Breast epithelium (tissue), 4 donors: Measurements from ENCODE around the gene OR2J3. TPM values are rescaled to one million over a fixed set of nuclear protein-coding genes. Genes with fewer than 3 reads are reported as not detected.
"Not testable (repeated sequence)": the region's sequence is repeated elsewhere in the genome, so short reads cannot be mapped to it uniquely, and the experiment has no call there.

ENCODE experiments used
- DNase-seq, 2 donors: peaks; one replicate each; pipeline ENCODE4 v3.0.0-alpha.2; 2019; ENCODE audit warnings: low spot score in 2 of 2
- H3K27ac ChIP-seq, 2 donors: fragments of 200-600 bp; sonication (generic) in 1 of 2; one replicate each; pipeline ENCODE4 v1.5.1; 2016 to 2019; ENCODE audit warnings: mild to moderate bottlenecking in 1 of 2
- H3K27me3 ChIP-seq, 2 donors: fragments of 200-600 bp; sonication (generic) in 1 of 2; one replicate each; pipeline versions ENCODE4 v1.5.1 to v1.6.0; 2017 to 2019; ENCODE audit warnings: control low read depth in 1 of 2, mild to moderate bottlenecking in 1 of 2
- H3K36me3 ChIP-seq: fragments of 200-600 bp; one replicate; pipeline ENCODE4 v1.5.1; 2019
- H3K4me1 ChIP-seq, 2 donors: fragments of 200-600 bp; sonication (generic); one replicate each; pipeline ENCODE4 v1.5.1; 2016 to 2019; ENCODE audit warnings: control low read depth in 1 of 2
- H3K4me3 ChIP-seq, 3 donors: fragments of 200-600 bp; sonication (generic); 1 replicate in 2 of 3; 2 replicates in 1 of 3; pipeline ENCODE4 v1.5.1; 2016 to 2019; ENCODE audit warnings: mild to moderate bottlenecking in 3 of 3, moderate library complexity in 2 of 3
- H3K9me3 ChIP-seq, 2 donors: fragments of 200-600 bp; sonication (generic) in 1 of 2; one replicate each; pipeline ENCODE4 v1.5.1; 2016 to 2019; ENCODE audit warnings: control low read depth in 1 of 2
- POLR2A ChIP-seq: fragments of 450-650 bp; IDR thresholded peaks from one replicate; pipeline ENCODE4 v1.6.1; 2016; ENCODE audit warnings: antibody characterized with exemption, mild to moderate bottlenecking, moderate library complexity
- POLR2AphosphoS5 ChIP-seq, 3 donors: sonication (generic); formaldehyde crosslinking; IDR thresholded peaks; one replicate each; pipeline ENCODE4 v1.6.1; 2017; ENCODE audit warnings: antibody characterized with exemption in 3 of 3
- intact Hi-C: fragments of 100-400 bp; cut with DNase I; formaldehyde crosslinking; loops from one replicate; pipeline ENCODE4 v1.15.1; 2023; ENCODE audit warnings: low total_unique reads
- total RNA-seq, 3 donors: library from RNA; depleted of rRNA; stranded (reverse); fragments of >200 nt; gene quantifications; one replicate each; pipeline ENCODE4 v1.1.0, GENCODE V29; 2016
- TF ChIP-seq, protein P1 (sequence below), 3 donors: fragments of 450-650 bp; IDR thresholded peaks; one replicate each; pipeline ENCODE4 v1.5.1; 2016 to 2017; ENCODE audit warnings: antibody characterized with exemption in 3 of 3, mild to moderate bottlenecking in 3 of 3, moderate library complexity in 3 of 3

Gene OR2J3
- total RNA-seq, 3 donors from 2014 or later: 0.15 TPM; not detected in 2

DNA sequence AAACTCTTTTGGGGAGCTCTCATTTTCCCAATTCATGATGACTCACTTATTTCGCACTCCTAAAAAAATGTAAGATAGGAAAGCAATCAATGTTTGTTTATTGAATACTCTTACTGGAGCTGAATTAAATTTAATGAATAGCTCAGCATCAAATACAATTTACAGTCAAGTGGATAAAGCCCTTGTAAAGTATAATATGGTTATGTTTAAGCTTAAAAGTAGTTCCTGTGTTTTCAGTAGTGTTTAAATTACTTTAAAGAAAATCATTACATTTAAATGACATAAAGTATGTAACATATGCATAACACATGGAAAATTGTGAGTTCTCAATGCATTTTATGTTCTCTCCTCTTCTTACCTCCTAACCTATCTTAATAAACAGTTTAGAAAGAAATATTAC, 20.6 kb upstream of the OR2J3 start, which contains the start of gene OR2B3:
TSS of gene OR2B3 (minus strand) at position 101 of the 400 bp plus-strand sequence. CDS start at position 36, 65 bp downstream.
- H3K36me3 ChIP-seq: no peaks in the 10 kb centered on the region
- H3K27ac ChIP-seq: no peak within 1 kb of the TSS
- H3K4me1 ChIP-seq: no peaks in the 10 kb centered on the region
- H3K27me3 ChIP-seq: no peaks in the 10 kb centered on the region
- H3K9me3 ChIP-seq: no peaks in the 10 kb centered on the region
- intact Hi-C loops: no loop called here
- DNase-seq: no peak
- TF ChIP-seq POLR2AphosphoS5 (IDR thresholded peaks at IDR 0.05): no peak
- TF ChIP-seq, protein P1, sequence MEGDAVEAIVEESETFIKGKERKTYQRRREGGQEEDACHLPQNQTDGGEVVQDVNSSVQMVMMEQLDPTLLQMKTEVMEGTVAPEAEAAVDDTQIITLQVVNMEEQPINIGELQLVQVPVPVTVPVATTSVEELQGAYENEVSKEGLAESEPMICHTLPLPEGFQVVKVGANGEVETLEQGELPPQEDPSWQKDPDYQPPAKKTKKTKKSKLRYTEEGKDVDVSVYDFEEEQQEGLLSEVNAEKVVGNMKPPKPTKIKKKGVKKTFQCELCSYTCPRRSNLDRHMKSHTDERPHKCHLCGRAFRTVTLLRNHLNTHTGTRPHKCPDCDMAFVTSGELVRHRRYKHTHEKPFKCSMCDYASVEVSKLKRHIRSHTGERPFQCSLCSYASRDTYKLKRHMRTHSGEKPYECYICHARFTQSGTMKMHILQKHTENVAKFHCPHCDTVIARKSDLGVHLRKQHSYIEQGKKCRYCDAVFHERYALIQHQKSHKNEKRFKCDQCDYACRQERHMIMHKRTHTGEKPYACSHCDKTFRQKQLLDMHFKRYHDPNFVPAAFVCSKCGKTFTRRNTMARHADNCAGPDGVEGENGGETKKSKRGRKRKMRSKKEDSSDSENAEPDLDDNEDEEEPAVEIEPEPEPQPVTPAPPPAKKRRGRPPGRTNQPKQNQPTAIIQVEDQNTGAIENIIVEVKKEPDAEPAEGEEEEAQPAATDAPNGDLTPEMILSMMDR (IDR thresholded peaks at IDR 0.05): no peak
- no peak for TF ChIP-seq POLR2A
- no peak within 1 kb of the TSS for H3K4me3 ChIP-seq

DNA sequence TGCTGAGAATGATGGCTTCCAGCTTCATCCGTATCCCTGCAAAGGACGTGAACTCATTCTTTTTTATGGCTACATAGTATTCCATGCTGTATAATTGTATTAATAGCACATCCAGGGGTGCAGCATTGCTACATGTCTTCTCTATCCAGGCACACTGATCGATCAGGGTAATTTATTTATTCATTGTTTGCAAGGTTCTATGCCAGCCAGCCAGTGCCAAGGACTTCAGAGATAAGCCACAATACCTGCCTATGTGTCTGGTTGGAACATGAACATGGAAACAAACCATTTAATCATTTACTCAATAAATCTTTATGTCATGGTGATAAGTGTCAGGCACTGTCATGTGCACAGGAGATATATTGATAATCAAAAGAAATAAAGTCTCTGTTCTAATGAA, 14.9 kb upstream of the OR2J3 start:
- no peak for DNase-seq
- Histone ChIP-seq H3K27me3 (no peaks in the 10 kb centered on the region), H3K9me3 (no peaks in the 10 kb centered on the region), H3K36me3 (no peaks in the 10 kb centered on the region), H3K4me3 (no peak overlapping the region), H3K4me1 (no peaks in the 10 kb centered on the region), H3K27ac (no peak overlapping the region)
- intact Hi-C loops: no loop called here
- no peak for TF ChIP-seq POLR2A
- TF ChIP-seq, protein P1 (IDR thresholded peaks at IDR 0.05): no peak
- no peak for TF ChIP-seq POLR2AphosphoS5 (IDR thresholded peaks at IDR 0.05)

DNA sequence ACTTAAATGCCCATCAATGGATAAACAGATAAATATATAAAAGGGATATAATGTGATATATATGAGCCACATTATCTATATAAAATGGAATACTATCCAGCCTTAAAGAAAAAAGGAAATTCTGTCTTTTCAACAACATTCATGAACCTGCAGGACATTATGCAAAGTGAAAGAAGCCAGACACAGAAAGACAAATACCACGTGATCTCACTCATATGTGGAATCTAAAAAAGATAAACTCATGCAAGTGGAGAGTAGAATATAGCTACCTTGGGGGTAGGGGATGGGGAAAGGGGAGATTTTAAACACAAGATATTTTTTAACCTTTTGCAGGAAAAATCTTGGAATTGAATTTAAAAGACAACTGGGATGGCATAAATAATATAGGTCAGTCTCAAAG, 10.1 kb upstream of the OR2J3 start:
- Histone ChIP-seq H3K4me3 (no peak overlapping the region), H3K9me3 (no peaks in the 10 kb centered on the region), H3K27me3 (no peaks in the 10 kb centered on the region), H3K36me3 (no peaks in the 10 kb centered on the region), H3K27ac (no peak overlapping the region), H3K4me1 (no peaks in the 10 kb centered on the region)
- DNase-seq: no peak
- TF ChIP-seq POLR2A: no peak
- TF ChIP-seq, protein P1 (IDR thresholded peaks at IDR 0.05): no peak
- TF ChIP-seq POLR2AphosphoS5 (IDR thresholded peaks at IDR 0.05): no peak
- intact Hi-C loops: no loop called here

DNA sequence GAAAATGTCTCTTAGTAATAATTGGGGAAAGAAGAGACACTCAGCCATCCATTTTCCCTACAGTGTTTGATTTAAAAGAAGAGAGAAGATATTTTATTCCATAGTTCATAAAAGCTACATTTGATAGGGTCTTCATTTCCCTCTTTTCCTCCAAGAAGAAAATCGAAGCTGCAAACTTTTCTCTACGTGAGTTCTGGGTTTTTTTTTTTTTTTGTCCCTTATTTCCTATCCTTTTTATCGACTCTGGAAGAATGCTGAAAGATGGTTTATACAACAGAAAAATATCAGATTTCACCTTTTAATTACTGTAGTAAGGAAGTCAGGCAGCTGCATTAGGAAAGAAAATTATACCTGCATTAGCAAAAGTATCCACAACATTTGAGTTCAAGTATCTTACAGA, 8.7 kb upstream of the OR2J3 start, which contains the start of gene OR2J1:
TSS of gene OR2J1 (plus strand) at position 301 of the 400 bp plus-strand sequence. CDS start 1,453 bp downstream, outside the sequence.
- Histone ChIP-seq H3K4me3 (no peak within 1 kb of the TSS), H3K4me1 (no peaks in the 10 kb centered on the region), H3K9me3 (no peaks in the 10 kb centered on the region), H3K36me3 (no peaks in the 10 kb centered on the region), H3K27ac (no peak within 1 kb of the TSS), H3K27me3 (no peaks in the 10 kb centered on the region)
- DNase-seq: no peak
- intact Hi-C loops: no loop called here
- TF ChIP-seq POLR2A (no peak), POLR2AphosphoS5 (IDR thresholded peaks at IDR 0.05) (no peak)
- TF ChIP-seq, protein P1 (IDR thresholded peaks at IDR 0.05): no peak

DNA sequence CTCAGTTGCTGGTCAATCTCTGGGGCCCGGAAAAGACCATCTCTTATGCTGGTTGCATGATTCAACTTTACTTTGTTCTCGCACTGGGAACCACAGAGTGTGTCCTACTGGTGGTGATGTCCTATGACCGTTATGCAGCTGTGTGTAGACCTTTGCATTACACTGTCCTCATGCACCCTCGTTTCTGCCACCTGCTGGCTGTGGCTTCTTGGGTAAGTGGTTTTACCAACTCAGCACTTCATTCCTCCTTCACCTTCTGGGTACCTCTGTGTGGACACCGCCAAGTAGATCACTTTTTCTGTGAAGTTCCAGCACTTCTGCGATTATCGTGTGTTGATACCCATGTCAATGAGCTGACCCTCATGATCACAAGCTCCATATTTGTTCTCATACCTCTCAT, 4.3 kb downstream of the OR2J3 start:
- Histone ChIP-seq H3K9me3 (no peaks in the 10 kb centered on the region), H3K27me3 (no peaks in the 10 kb centered on the region), H3K4me1 (no peaks in the 10 kb centered on the region), H3K36me3 (no peaks in the 10 kb centered on the region), H3K27ac (no peak overlapping the region), H3K4me3 (no peak overlapping the region)
- TF ChIP-seq, protein P1 (IDR thresholded peaks at IDR 0.05): no peak
- TF ChIP-seq POLR2AphosphoS5 (IDR thresholded peaks at IDR 0.05): no peak
- no peak for TF ChIP-seq POLR2A
- intact Hi-C loops: no loop called here
- no peak for DNase-seq

DNA sequence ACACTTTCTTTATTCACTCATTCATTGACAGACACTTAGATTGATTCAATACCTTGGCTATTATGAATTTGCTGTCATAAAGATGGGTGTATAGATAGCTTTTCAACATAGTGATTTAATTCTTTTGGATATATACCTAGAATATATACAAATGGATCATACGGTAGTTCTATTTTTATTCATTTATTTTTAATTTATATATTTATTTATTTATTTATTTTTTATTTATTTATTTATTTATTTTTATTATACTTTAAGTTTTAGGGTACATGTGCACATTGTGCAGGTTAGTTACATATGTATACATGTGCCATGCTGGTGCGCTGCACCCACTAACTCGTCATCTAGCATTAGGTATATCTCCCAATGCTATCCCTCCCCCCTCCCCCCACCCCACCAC, 7.1 kb downstream of the OR2J3 start:
- intact Hi-C loops, H3K4me3 ChIP-seq, H3K36me3 ChIP-seq, DNase-seq, H3K4me1 ChIP-seq, H3K27me3 ChIP-seq, H3K9me3 ChIP-seq, H3K27ac ChIP-seq: not testable (repeated sequence)
